Endothelial cell (in vitro differentiated cells): Measurements from ENCODE around the gene VRTN. TPM values are rescaled to one million over a fixed set of nuclear protein-coding genes. Genes with fewer than 3 reads are reported as not detected.

Experiments
- DNase-seq: peaks from one replicate; pipeline ENCODE4 v3.0.0; 2021; ENCODE audit warnings: low spot score
- H3K27ac Mint-ChIP-seq: one replicate; pipeline ENCODE4 v1.8.0; 2021; ENCODE audit warnings: mixed read lengths, inconsistent platforms; ENCODE audit not compliant: unreplicated experiment
- H3K27me3 Mint-ChIP-seq: one replicate; pipeline ENCODE4 v1.8.0; 2021; ENCODE audit warnings: mild to moderate bottlenecking, moderate library complexity, mixed read lengths, inconsistent platforms; ENCODE audit not compliant: unreplicated experiment
- H3K36me3 Mint-ChIP-seq: one replicate; pipeline ENCODE4 v1.8.0; 2021; ENCODE audit warnings: mild to moderate bottlenecking, low read depth, mixed read lengths, inconsistent platforms; ENCODE audit not compliant: unreplicated experiment
- H3K4me1 Mint-ChIP-seq: one replicate; pipeline ENCODE4 v1.8.0; 2021; ENCODE audit warnings: mild to moderate bottlenecking, mixed read lengths, inconsistent platforms; ENCODE audit not compliant: unreplicated experiment
- H3K4me3 Mint-ChIP-seq: one replicate; pipeline ENCODE4 v1.8.0; 2021; ENCODE audit warnings: mild to moderate bottlenecking, mixed read lengths, inconsistent platforms; ENCODE audit not compliant: unreplicated experiment
- H3K9me3 Mint-ChIP-seq: one replicate; pipeline ENCODE4 v1.8.0; 2021; ENCODE audit warnings: mixed read lengths, inconsistent platforms; ENCODE audit not compliant: unreplicated experiment
- total RNA-seq: library from RNA; stranded (reverse); fragmentation: NEBNext Ultra II Directional; extraction: Animal tissue kit (Norgen Biotek cat#: 25700); gene quantifications from one replicate; pipeline ENCODE4 v1.2.1, GENCODE V29; 2021; ENCODE audit not compliant: unreplicated experiment
- TF ChIP-seq, protein P1 (sequence below): fragments of 200-600 bp; sonication (generic); IDR thresholded peaks from one replicate; pipeline ENCODE4 v1.5.0; 2021; ENCODE audit warnings: antibody characterized with exemption; ENCODE audit not compliant: unreplicated experiment

VRTN gene
- total RNA-seq, 1 donor from 2014 or later = 4.3 TPM

DNA sequence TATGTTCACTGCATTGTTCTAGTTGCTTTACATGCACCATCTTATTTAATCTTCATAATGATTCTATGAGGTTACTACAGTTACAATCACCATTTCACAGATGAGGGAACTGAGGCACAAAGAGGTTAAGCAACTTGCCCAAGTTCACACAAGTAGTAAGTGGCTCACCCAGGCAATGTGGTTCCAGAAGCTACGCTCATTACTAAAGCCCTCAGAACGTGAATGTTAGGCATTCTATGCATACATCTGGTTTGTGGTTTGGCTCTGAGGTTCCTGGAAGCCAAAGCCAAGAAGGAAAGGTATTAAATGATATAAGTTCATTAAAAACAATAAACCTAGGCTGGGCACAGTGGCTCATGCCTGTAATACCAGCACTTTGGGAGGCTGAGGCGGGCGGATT, 14.4 kb upstream of the VRTN start:
- H3K4me1 Mint-ChIP-seq = no peaks in the 10 kb centered on the region
- DNase-seq = no peak
- no peak overlapping the region for H3K4me3 Mint-ChIP-seq
- H3K27ac Mint-ChIP-seq = no peak overlapping the region
- H3K9me3 Mint-ChIP-seq = no peaks in the 10 kb centered on the region
- TF ChIP-seq, protein P1, sequence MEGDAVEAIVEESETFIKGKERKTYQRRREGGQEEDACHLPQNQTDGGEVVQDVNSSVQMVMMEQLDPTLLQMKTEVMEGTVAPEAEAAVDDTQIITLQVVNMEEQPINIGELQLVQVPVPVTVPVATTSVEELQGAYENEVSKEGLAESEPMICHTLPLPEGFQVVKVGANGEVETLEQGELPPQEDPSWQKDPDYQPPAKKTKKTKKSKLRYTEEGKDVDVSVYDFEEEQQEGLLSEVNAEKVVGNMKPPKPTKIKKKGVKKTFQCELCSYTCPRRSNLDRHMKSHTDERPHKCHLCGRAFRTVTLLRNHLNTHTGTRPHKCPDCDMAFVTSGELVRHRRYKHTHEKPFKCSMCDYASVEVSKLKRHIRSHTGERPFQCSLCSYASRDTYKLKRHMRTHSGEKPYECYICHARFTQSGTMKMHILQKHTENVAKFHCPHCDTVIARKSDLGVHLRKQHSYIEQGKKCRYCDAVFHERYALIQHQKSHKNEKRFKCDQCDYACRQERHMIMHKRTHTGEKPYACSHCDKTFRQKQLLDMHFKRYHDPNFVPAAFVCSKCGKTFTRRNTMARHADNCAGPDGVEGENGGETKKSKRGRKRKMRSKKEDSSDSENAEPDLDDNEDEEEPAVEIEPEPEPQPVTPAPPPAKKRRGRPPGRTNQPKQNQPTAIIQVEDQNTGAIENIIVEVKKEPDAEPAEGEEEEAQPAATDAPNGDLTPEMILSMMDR = no peak
- no peaks in the 10 kb centered on the region for H3K27me3 Mint-ChIP-seq
- H3K36me3 Mint-ChIP-seq = no peaks in the 10 kb centered on the region

DNA sequence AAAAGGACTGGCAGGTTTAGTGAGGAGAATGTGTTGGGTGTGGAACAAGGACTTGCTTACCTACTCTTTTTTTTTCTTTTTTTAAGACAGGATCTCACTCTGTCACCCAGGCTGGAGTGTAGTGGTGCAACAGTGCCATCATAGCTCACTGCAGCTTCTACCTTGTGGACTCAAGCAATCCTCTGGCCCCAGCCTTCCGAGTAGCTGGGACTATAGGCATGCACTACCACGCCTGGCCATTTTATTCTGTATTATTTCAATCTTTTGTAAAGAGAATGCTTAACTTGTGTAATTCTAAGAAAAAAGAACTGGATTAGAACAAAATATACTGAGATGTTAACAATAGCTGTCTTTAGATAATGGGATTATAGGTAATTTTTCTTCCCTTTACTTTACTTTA, 1.9 kb upstream of the VRTN start:
- Mint-ChIP-seq H3K4me1 (peaks cover 21% of the 10 kb centered on the region), H3K36me3 (no peaks in the 10 kb centered on the region), H3K27ac (peak overlapping the region; percentile 30), H3K9me3 (no peaks in the 10 kb centered on the region), H3K27me3 (no peaks in the 10 kb centered on the region), H3K4me3 (no peak overlapping the region)
- DNase-seq = no peak
- TF ChIP-seq, protein P1 = no peak

DNA sequence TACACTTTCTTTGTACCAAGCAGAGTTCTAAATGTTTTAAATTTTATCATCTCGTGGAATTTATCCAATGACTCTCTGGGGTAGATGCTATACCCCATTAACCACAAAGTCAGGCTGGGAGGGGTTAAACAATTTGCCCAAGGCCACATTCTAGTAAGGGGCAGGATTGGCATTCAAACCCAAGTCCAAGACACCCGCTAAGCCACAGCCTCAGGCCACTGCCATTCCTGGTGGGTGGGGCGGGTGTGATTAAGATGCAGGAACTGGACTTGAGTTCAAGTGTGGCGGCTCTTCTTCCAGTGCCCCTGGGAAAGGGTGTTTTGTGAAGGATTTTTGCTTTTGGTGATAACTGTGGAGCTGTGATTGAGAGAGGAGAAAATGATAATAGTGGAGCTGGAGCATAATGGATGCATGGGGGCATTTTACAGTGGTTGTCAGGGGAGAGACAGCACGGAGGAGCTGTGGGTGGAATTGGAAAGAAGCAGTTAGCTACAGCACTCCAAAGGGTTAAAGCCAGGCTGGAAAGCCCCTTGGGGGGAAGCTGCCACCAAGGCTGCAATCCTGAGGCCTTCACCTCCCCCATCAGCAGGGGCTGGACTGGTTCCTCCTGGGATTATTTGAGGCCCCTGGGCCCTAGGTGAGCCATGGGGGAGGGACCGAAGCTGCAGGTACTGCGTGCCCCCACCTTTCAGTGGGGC, 1.0 kb upstream of the VRTN start:
- Mint-ChIP-seq H3K36me3 (no peaks in the 10 kb centered on the region), H3K4me1 (peaks cover 21% of the 10 kb centered on the region), H3K27ac (no peak overlapping the region), H3K27me3 (no peaks in the 10 kb centered on the region), H3K9me3 (no peaks in the 10 kb centered on the region), H3K4me3 (no peak overlapping the region)
- no peak for DNase-seq
- TF ChIP-seq, protein P1 = no peak

DNA sequence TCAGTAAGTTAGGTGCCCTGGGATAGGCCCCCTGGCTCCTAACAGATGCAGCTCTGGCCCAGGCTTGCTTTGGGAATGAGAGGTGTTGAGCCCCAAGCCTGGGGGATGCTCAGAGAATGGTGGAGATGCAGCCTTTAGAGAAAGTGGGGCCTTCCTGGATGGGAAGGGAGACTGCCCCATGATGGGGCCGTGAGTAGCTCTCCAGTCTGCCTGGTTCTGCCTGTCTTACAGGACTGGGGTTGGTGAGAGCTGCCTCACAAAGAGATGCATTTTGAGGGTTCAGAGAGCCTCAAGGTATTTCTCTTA, 523 bp upstream of the VRTN start:
- no peaks in the 10 kb centered on the region for H3K36me3 Mint-ChIP-seq
- TF ChIP-seq, protein P1 = no peak
- no peak for DNase-seq
- H3K4me1 Mint-ChIP-seq = peaks cover 21% of the 10 kb centered on the region
- no peaks in the 10 kb centered on the region for H3K27me3 Mint-ChIP-seq
- H3K4me3 Mint-ChIP-seq = no peak overlapping the region
- no peak overlapping the region for H3K27ac Mint-ChIP-seq
- H3K9me3 Mint-ChIP-seq = no peaks in the 10 kb centered on the region

DNA sequence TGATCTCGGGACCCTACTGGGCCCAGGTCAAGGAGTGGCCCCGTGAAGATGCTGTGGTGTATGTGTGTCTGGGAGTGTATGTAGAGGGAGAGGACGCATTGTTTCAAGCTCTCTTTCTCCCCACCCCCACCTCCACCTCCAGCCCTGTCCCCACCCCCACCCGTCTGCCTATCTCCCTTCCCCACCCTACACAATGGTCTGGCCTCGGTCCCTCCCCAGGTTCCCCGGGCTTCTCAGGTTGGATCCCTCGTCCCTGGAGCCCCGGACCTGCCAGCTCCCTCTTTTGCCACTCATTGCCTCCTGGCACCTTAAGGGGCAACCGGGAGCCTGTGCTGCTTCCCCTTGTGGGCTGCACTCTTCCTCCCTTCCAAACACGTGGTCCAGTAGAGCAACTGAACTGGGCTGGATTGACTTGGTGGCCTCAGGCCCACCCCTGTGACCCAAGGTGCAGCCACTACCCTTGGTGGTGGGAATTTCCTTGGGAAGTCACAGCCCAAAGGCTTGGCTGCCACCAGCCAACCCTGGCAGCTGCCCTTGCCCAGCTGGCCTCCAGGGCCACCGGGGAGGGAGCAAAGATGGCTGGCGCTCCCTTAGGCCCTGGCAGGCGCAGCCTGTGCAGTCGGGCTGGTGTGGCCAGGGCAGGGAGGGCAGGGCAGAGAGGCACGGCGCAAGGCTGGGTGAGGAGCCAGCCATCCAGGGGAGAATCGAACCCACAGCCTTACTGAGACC, 628 bp downstream of the VRTN start:
- TF ChIP-seq, protein P1 = no peak
- no peak for DNase-seq
- H3K27me3 Mint-ChIP-seq = no peaks in the 10 kb centered on the region
- peaks cover 21% of the 10 kb centered on the region for H3K4me1 Mint-ChIP-seq
- no peak overlapping the region for H3K27ac Mint-ChIP-seq
- no peaks in the 10 kb centered on the region for H3K9me3 Mint-ChIP-seq
- H3K36me3 Mint-ChIP-seq = no peaks in the 10 kb centered on the region
- peak overlapping the region; percentile 60 for H3K4me3 Mint-ChIP-seq
